NCI-H446 treated with DMSO at 0.1 percent for 48 hours (cell line): ENCODE data around the gene TMEM161B.
A peak's percentile ranks its signal among the peaks of the same experiment; 100 is the strongest.
"Not testable (repeated sequence)": the region's sequence is repeated elsewhere in the genome, so short reads cannot be mapped to it uniquely, and the experiment has no call there.

Source experiments
- DNase-seq: peaks from one replicate; lab custom pipeline; 2025; lab: John Stamatoyannopoulos, UW

Gene TMEM161B

GRCh38 chr5:88268385-88269184, at the start of gene TMEM161B:
TMEM161B (minus strand) TSS chr5:88268845; CDS start chr5:88268723, 122 bp downstream.
- peak; percentile 69 for DNase-seq

GRCh38 chr5:88304356-88304755, 35.7 kb upstream of the TMEM161B start:
- DNase-seq, result no peak

- DNase-seq, result no peak
Observed at GRCh38 chr5:88298425-88298824, 29.8 kb upstream of the TMEM161B start.

- no peak for DNase-seq
Observed at GRCh38 chr5:88290801-88291200, 22.2 kb upstream of the TMEM161B start.

- no peak for DNase-seq
Observed at GRCh38 chr5:88288528-88289197, 20.0 kb upstream of the TMEM161B start.

GRCh38 chr5:88287846-88288527, 19.3 kb upstream of the TMEM161B start:
- no peak for DNase-seq

- no peak for DNase-seq
Observed at GRCh38 chr5:88287302-88287701, 18.7 kb upstream of the TMEM161B start.

- no peak for DNase-seq
Observed at GRCh38 chr5:88283690-88284089, 15.0 kb upstream of the TMEM161B start.

GRCh38 chr5:88281322-88281721, 12.7 kb upstream of the TMEM161B start:
- no peak for DNase-seq

- DNase-seq, result no peak
Observed at GRCh38 chr5:88279584-88279983, 10.9 kb upstream of the TMEM161B start.

GRCh38 chr5:88276378-88276777, 7.7 kb upstream of the TMEM161B start:
- no peak for DNase-seq

- no peak for DNase-seq
Observed at GRCh38 chr5:88275581-88275980, 6.9 kb upstream of the TMEM161B start.

GRCh38 chr5:88269222-88269771, 652 bp upstream of the TMEM161B start:
- no peak for DNase-seq

GRCh38 chr5:88264565-88264964, 4.1 kb downstream of the TMEM161B start:
- DNase-seq, result not testable (repeated sequence)

GRCh38 chr5:88263349-88263748, 5.3 kb downstream of the TMEM161B start:
- no peak for DNase-seq

GRCh38 chr5:88262116-88262515, 6.5 kb downstream of the TMEM161B start:
- no peak for DNase-seq

- DNase-seq, result no peak
Observed at GRCh38 chr5:88258636-88259035, 10.0 kb downstream of the TMEM161B start.

- no peak for DNase-seq
Observed at GRCh38 chr5:88256872-88257271, 11.8 kb downstream of the TMEM161B start.

GRCh38 chr5:88256037-88256436, 12.6 kb downstream of the TMEM161B start:
- DNase-seq, result no peak

- DNase-seq, result no peak
Observed at GRCh38 chr5:88254320-88254719, 14.3 kb downstream of the TMEM161B start.

- no peak for DNase-seq
Observed at GRCh38 chr5:88251048-88251711, 17.5 kb downstream of the TMEM161B start.

- DNase-seq, result no peak
Observed at GRCh38 chr5:88250010-88250409, 18.6 kb downstream of the TMEM161B start.
